Stimulated activated CD4-positive, alpha-beta T cell treated with anti-CD3 and anti-CD28 coated beads, TNF-alpha, amount 100 ng/mL, for 4 hours (primary cell): ENCODE measurements around the gene CR1.
"Not testable (repeated sequence)": the region's sequence is repeated elsewhere in the genome, so short reads cannot be mapped to it uniquely, and the experiment has no call there.

Experiments
- DNase-seq, 3 experiments: peaks; one replicate each; pipeline ENCODE4 v3.0.0-alpha.2; 2020; ENCODE audit warnings: low read depth in 3 of 3

CR1 gene

DNA sequence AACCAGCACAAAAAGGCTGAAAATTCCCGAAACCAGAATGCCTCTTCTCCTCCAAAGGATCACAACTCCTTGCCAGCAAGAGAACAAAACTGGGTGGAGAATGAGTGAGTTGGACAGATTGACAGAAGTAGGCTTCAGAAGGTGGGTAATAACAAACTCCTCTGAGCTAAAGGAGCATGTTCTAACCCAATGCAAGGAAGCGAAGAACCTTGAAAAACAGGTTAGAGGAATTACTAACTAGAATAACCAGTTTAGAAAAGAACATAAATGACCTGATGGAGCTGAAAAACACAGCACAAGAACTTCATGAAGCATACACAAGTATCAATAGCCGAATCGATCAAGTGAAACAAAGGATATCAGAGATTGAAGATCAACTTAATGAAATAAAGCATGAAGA is 93.5 kb downstream of the CR1 start:
- DNase-seq, result not testable (repeated sequence)

DNA sequence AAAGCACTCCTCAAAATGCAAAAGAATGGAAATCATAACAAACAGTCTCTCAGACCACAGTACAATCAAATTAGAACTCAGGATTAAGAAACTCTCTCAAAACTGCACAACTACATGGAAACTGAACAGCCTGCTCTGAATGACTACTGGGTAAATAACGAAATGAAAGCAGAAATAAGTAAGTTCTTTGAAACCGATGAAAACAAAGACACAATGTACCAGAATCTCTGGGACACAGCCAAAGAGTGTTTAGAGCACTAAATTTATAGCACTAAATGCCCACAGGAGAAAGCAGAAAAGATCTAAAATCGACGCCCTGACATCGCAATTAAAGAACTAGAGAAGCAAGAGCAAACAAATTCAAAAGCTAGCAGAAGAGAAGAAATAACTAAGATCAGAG is 95.2 kb downstream of the CR1 start:
- DNase-seq, result not testable (repeated sequence)

DNA sequence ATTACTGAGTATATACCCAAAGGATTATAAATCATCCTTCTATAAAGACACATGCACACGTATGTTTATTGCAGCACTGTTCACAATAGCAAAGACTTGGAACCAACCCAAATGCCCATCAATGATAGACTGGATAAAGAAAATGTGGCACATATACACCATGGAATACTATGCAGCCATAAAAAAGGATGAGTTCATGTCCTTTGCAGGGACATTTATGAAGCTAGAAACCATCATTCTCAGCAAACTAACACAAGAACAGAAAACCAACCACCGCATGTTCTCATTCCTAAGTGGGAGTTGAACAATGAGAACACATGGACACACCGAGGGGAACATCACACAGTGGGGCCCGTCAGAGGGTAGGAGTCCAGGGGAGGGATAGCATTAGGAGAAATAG is 98.1 kb downstream of the CR1 start:
- DNase-seq, result not testable (repeated sequence)

DNA sequence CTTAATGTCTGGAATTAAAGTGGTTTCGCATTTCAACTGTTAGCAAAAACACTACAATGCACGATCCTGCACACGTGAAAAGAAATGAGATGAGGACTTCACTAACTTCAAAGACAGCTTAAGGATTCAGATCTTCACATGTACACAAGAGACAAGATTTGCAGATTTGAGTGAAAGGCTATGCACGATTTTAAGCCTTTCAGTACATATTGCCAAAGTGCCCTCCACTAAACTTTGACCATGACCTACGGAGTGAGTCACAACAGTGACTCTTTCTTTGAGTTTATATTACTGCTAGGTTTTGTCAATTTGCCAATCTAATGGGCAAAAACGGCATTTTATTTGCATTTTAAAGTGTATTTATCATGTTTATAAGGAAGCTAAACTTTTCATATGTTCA is 107.8 kb downstream of the CR1 start:
- DNase-seq, result no peak

DNA sequence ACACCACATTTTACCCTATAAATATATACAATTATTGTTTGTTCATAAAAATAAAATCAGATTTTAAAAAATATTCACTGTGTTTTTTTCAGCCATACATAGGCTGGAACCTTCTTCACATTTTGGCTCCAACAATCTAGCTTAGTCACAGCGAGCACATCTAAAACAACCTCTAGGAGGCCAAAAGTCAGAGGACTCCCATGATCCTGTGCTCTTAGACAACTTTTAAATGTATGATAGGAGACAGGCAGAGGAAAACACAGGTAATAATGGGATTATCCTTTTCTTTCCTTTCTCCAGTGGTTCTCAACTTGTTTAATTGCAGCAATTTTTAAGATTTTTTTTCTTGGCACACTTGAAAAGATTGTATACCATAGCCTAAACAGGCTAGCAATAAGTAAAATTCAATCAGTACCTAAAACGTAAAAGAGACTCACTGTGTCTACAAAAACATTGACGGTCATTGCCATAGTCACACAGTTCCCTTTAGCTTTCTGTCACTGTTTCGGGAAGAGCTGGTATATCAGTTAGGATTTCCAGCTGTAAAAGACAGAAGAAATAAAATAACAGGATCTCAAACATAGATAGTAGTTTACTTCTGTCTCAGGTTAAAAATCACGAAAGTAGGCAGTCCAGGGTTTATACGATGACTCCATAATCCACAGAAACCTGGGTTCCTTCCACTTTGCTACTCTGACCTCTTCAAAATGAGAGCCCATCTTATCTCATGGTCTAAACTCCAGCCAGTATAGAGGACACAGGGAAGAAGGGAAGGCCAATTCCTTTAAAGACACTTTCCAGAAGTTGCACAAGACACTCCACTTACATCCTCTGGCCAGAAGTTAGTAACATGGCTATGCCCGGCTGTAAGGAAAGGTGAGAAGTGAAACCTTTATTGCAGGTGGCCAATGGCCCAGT is 109.7 kb downstream of the CR1 start:
- no peak for DNase-seq

DNA sequence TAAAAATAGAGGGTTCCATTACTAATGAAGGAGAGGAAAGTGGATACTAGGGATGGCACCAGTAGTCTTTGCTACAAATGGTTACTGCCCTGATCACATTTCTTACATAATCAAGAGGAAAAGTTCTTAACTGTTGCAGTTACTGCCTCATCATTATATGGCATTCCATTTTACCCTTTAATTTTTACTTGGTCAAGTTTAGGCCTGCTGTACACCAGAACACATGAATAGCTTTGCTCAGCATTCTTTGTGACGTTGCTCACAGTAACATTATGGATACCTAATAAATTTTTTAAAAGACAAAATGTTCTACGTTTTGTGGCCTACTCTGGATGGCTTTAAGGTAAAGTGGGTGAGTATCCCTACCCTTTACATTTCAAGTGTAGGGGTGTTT is 110.4 kb downstream of the CR1 start:
- DNase-seq, result no peak

DNA sequence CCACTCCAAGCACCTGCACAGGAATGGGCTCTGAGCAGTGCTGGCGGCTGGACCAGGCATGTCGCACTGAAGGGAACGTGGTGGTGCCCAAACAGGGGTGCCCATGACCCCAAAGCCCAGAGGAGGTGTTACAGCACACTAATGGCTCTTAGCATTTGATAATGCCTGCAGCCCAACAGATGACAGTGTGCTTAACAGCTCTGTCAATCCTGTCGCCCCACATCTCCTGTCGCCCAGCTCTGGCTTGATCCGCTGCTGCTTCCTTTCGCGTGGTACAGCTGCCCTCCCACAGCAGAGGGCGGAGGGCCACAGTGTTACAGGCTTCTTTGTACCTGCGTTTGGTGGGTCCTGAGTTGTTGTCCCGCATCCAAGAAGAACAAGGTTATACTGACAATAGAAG is 116.8 kb downstream of the CR1 start:
- no peak for DNase-seq

DNA sequence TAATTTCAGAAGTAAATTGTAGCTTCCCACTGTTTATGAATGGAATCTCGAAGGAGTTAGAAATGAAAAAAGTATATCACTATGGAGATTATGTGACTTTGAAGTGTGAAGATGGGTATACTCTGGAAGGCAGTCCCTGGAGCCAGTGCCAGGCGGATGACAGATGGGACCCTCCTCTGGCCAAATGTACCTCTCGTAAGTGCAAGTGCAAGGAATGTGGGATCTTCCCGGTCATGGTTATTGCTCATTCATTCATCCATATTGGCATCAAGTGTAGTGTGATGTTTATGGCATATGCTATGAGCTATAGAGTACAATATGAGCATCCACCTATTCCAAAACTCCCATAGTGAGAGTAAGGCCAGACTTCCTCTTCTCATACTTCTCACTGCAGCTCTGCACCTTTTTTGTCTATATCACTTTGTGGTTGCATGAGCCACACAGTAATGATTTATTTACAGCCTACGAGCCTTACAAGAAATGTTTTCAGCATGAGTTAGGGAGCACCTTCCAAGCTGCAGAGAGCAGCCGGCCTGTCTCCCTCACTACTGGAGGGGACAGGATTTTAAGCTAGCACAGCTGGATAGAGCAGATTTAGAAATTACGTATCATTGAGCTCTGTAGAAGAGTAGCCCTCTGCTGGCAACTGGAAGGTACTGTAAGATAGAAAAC is 124.0 kb downstream of the CR1 start:
- no peak for DNase-seq

DNA sequence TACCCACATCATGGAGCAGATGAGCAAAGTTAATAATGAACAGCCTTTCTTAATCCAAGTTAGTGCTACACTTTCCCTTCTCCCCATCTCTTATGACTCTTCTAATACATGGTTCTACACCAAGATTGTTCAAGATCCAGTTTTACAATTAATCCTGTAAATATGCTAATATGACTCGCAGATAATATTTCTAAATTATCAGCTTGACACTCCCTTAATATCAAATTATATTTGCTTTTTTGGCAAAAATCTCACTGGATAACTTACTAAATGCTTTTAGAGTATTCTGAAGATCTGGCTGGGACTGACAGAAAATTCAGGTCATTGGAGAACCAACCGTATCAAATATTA is 124.6 kb downstream of the CR1 start:
- DNase-seq, result no peak

DNA sequence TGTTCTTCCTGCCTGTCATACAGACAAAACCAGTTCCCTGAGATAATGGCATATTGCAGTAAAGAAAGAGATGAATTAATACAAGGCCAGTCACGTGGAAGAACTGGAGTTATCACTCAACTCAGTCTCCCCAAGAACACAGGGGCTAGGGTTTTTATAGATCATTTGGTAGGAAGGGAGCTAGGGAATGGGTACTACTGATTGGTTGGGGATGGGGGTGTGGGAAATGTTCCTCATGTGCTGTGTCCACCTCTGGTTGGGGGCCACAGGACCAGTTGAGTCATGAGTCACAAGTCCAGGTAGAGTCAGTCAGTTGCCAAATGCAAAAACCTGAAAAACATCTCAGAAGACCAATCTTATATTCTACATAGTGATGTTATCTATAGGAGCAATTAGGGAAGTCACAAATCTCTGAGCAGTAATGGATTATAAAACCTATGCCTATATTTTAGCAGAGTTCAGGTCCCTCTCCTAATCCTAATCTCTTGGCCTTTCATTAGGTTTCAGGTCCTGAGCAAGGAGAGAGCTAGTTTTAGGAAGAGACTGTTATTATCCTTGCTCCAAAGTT is 129.6 kb downstream of the CR1 start:
- not testable (repeated sequence) for DNase-seq

DNA sequence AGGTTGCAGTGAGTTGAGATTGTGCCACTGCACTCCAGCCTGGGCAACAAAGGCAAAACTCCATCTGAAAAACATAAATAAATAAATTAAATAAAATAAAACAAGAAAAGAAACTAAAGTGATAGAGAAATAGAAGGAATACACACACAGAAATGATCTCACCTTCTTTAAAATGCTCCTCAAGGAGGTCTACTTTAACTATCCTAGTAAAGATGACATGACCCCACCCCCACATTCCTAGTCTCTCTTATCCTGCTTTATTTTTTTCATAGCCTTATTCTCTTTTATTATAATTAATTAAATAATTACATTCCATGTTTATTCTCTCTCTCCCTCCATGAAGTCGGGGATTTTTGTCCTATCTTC is 131.0 kb downstream of the CR1 start:
- DNase-seq, result no peak

DNA sequence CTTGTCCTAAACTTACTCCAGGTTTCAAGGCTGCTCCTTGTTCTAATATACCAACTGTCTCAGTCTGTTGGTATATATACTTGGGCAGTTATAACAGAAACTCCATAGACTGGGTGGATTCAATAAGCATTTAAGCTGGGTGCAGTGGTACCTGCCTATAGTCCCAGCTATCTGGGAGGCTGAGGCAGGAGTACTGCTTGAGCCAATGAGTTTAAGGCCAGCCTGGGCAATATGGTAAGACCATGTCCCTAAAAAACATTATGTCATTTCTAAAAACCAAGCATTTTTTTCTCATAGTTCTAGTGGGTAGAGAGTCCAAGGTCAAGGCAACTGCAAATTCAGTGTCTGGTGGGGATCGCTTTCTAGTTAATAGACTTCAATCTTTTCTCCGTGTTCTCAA is 131.5 kb downstream of the CR1 start:
- no peak for DNase-seq

DNA sequence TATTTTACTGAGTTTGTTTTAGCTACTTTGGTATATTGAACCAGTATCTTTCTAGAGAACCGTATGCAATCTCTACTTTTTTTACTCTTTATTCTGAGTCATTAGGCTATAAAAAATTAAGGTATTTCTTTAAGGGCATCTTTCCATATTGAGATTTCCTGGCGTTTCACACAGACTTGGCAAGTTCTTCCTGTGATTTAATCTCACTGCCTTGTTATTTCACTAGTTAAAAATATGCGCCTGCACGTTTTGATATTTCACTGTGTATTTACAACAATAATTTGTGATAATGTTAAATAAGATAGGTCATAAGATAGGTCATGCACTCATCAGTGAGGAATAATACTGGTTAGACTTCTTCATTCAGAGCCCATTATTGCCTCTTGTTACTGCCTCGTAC is 132.8 kb downstream of the CR1 start:
- DNase-seq, result no peak

DNA sequence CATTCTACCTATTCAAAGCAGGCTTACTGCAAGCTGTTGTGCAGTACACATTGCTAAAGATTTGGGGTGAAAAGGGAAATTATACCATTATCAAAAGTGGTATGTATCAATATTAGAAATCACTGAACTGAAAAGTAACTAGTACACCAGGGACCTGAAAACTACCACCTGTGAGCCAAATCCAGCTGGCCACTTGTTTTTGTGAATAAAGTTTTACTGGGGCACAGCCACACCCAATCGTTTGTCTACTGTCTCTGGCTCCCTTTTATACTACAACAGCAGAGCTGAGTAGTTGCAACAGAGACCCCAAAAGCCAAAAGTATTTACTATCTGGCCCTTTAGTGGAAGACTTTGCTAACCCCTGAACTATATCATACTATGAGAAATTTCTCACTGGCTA is 135.2 kb downstream of the CR1 start:
- DNase-seq, result no peak

DNA sequence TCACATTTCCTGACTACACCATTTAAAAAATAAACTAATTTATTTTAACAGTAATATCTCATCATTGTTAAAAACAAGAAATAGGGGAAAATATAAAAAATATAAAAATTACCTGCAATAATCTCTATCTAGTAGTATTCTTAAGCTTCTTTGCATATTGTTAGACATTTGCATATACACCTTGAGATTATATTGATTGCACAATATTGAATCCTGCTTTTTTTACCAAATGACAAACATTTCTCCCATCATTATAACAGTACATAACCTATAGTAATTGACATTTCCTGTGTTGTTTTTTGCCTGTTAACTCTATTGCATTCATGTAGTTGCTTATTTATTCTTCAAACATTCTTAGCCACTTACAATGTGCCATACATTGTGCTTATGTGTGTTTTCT is 137.3 kb downstream of the CR1 start:
- no peak for DNase-seq

DNA sequence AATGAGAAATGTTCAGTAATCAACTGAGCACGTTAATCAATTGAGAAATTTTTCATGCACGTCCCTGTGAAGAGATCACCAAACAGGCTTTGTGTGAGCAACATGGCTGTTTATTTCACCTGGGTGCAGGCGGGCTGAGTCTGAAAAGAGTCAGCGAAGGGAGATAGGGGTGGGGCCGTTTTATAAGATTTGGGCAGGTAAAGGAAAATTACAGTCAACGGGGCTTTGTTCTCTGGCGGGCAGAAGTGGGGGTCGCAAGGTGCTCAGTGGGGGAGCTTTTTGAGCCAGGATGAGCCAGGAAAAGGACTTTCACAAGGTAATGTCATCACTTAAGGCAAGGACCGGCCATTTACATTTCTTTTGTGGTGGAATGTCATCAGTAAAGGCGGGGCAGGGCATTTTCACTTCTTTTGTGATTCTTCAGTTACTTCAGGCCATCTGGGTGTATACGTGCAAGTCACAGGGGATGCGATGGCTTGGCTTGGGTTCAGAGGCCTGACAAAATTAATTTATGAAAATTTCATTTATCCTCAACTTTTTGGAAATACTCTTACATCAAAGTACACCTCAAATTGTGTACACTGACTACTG is 137.8 kb downstream of the CR1 start:
- DNase-seq, result not testable (repeated sequence)

DNA sequence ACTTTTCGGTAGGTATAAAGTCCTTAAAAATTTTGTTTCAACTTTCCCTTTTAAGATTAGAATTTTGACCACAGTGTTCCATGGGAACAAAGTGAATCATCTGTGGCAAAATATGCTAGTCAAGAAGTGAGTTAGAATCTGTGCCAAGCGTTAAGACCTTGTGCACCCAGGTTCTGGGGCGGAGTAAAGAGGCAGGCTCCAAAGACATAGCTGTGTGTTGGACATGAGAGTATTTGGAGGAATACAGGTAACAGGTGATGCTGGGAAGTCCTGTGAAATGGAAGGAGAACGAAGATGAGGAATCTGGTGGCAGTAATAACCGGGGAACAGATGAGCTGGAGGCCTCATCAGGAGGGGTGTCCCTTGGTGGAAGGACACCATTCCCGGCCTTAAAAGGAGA is 138.3 kb downstream of the CR1 start:
- DNase-seq, result not testable (repeated sequence)

DNA sequence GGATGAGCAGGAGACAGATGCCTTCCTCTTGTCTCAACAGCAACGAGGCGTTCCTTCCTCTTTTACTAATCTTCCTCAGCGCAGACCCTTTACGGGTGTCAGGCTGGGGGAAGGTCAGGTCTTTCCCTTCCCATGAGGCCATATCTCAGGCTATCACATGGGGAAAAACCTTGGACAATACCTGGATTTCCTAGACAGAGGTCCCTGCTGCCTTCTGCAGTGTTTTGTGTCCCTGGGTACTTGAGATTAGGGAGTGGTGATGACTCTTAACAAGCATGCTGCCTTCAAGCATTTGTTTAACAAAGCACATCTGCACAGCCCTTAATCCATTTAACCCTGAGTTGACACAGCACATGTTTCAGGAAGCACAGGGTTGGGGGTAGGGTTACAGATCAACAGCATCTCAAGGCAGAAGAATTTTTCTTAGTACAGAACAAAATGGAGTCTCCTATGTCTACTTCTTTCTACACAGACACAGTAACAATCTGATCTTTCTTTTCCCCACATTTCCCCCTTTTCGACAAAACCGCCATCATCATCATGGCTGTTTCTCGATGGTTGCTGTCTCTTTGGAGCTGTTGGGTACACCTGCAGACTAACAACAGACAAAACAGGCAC is 139.7 kb downstream of the CR1 start:
- DNase-seq, result not testable (repeated sequence)

DNA sequence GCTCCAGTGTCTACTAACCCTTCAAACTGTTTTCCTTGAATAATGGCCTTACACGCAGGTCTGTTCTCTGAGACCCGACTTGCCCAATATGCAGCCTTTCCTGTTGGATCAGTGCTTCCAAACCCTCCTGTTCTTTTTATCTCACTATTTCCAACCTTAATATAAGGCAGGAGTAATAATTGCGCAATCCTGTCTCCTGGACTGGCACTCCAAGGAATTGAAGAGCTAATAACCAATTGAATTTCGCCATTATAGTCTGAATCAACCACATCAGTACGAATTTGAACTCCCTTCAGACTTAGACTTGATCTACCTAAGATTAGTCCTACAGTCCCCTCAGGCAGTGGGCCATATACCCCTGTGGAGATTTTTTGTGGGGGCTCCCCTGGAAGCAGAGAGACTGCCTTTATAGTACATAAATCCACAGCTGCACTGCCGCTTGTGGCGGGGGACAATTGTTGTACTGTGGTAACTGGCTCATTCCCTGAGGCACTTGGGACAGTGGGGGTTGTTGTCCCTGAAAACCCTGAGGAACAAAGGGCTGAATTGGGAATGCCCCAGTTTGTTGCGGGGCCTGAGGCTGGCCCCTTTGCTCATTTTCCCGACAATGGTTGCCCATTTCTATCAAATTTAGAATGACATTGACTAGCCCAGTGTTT is 142.7 kb downstream of the CR1 start:
- not testable (repeated sequence) for DNase-seq

DNA sequence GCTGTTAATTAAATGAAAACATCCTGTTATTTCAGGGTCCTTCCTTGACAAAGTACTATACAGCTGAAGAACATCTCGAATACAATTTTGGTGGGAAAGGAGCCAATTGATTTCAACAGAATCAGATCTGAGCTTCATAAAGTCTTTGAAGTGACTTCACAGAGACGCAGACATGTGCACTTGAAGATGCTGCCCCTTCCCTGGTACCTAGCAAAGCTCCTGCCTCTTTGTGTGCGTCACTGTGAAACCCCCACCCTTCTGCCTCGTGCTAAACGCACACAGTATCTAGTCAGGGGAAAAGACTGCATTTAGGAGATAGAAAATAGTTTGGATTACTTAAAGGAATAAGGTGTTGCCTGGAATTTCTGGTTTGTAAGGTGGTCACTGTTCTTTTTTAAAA is 143.4 kb downstream of the CR1 start:
- DNase-seq, result not testable (repeated sequence)

DNA sequence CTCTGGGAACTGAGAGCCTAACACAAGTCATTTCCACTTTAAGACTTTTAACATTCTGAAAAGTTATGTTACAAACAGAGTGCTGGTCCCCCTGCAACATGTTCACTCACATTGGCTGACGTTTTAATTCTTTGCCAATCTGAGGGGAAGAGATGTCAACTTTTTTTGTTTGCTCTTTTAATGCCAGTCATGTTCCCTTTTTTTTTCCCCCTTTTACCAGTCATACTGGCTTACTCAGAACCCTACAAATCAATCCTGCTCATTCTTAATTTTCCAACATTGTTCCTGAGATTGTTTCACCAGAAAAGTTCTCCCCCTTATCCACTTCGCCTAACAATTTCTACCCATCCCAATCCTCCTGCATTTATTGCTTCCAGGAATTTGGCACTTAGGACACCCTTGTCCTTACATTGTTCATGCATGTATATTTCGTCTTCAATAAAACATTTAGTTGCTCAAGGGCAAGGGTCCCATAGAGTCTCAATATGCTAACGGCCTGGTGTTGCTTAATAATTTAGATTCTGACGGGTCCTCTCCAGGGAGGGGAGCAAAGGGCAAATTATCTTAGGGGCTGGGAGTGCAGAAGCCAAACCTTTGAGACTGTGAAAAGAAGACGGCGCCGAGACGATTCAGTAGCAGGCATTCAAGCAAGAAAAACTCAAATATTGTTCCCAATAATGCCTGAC is 148.4 kb downstream of the CR1 start:
- no peak for DNase-seq
